HTR-8/SVneo (cell line): ENCODE results near the gene PLSCR3.
A peak's percentile ranks its signal among the peaks of the same experiment; 100 is the strongest.

ENCODE experiments used
- DNase-seq: peaks from one replicate; pipeline ENCODE4 v3.0.0; 2011; ENCODE audit warnings: low spot score, mixed read lengths; ENCODE audit not compliant: insufficient read length
- FAIRE-seq: peaks from 2 replicates; lab custom pipeline; 2011; peaks lifted over from hg19 to GRCh38; lab: Jason Lieb, UNC

PLSCR3 gene

DNA sequence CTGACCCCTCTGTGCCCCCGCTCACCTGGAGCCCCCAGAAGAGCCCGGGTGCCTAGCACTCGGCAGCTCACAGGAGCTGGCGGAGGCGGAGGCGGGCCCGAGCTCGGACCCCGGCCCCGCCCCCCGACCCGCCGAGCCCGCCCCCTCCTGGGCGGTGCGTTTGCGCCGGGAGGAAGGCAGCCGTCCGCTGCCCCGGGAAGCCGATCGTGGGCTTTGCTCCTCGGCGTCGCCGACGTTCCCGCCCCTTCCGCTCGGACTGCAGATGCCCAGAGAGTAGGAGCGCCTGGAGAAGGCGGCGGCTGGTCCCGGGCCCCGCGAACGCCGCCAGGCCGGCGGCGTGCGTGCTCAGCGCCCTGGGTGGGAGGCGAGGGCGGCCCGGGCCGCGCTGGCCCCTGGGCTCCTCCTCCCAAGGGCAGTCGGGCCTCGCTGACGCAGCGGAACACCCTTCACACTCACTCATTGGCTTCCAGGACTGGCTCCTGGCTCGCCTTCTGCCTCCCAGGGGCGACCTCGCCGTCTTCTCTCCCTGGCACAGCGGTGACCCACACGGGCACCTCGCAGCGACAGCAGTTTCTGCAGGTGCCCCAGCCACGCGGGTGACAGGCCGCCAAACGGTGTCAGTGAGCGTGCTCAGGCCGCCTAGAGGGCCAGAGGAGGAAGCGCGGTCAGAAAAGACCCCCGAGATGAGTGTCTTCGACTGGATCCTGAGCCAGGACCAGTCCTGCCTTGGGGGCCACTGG, at the start of gene PLSCR3:
Gene PLSCR3, minus strand, starts transcription at position 74 of the 740 bp plus-strand sequence. CDS start 415 bp downstream, outside the sequence.
- FAIRE-seq, result peak; percentile 95
- peak; percentile 93 for DNase-seq

GRCh38 chr17:7443499-7444485, 49.5 kb upstream of the PLSCR3 start:
- FAIRE-seq, result peak; percentile 75
- no peak for DNase-seq

DNA sequence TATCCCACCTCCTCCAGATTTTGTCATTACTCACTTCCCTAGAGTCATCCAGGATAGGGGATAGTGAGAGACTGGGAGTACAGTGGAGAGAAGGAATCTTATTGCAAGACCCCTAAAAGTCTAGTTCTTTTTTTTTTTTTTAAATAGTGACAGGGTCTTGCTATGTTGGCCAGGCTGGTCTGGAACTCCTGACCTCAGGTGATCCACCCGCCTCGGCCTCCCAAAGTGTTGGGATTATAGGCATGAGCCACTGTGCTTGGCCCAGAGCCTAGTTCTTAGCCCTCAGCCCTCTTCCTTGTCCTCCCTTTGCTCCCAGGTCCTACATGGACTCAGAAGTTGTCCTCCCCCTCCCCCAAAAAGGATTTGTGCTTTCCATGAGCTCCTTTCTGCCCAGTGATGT, 47.8 kb upstream of the PLSCR3 start:
- FAIRE-seq (no peak), DNase-seq (no peak)

GRCh38 chr17:7441266-7441665, 46.9 kb upstream of the PLSCR3 start:
- DNase-seq, result no peak
- FAIRE-seq, result no peak

DNA sequence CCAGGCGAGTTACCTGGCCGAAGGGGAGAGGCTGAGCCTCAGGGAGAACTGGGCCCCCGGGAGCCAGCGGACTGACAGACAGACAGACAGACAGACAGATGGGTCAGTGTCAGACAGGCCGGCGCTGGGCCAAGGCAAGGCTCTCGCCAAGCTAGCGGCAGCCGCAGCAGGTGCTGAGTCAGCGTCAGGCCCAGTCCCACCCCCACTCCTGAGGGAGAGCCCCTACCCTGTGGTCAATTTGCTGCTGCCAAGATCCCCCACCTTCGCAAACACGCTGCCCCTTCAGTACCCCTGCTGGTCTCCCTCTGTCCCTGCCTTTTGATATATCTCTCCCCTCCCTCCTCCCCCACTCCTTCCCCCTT, 46.5 kb upstream of the PLSCR3 start:
- DNase-seq (peak; percentile 41), FAIRE-seq (no peak)

- DNase-seq, result peak; percentile 66
- peak; percentile 92 for FAIRE-seq
Observed at GRCh38 chr17:7440113-7440833, 45.9 kb upstream of the PLSCR3 start.

DNA sequence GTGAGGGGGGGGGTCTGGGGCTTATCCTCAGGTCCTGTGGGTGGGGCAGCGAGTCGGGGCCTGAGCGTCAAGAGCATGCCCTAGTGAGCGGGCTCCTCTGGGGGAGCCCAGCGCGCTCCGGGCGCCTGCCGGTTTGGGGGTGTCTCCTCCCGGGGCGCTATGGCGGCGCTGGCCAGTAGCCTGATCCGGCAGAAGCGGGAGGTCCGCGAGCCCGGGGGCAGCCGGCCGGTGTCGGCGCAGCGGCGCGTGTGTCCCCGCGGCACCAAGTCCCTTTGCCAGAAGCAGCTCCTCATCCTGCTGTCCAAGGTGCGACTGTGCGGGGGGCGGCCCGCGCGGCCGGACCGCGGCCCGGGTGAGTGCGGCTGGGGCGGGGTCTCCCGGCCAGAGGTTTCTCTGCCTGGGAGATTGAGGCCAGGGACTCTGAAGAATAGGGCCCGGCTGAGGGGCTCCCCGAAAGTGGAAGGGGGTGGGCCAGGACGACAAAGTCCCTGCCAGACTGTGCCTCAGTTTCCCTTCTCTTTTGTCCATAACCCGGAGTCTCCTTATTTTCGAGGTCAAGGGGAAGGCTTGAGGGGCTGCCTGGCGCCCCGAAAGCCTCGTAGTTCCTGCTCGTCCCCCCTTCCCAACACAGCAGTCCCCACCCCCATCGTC, 45.3 kb upstream of the PLSCR3 start, which contains the start of gene FGF11:
Gene FGF11, plus strand, starts transcription at position 51 of the 651 bp plus-strand sequence. Its CDS starts 109 bp downstream, at position 160.
- DNase-seq, result no peak

GRCh38 chr17:7438656-7439460, 44.5 kb upstream of the PLSCR3 start:
- no peak for DNase-seq
- FAIRE-seq, result no peak

More for the DNA sequence above, 45.3 kb upstream of the PLSCR3 start, which contains the start of gene FGF11:
- FAIRE-seq, result no peak

DNA sequence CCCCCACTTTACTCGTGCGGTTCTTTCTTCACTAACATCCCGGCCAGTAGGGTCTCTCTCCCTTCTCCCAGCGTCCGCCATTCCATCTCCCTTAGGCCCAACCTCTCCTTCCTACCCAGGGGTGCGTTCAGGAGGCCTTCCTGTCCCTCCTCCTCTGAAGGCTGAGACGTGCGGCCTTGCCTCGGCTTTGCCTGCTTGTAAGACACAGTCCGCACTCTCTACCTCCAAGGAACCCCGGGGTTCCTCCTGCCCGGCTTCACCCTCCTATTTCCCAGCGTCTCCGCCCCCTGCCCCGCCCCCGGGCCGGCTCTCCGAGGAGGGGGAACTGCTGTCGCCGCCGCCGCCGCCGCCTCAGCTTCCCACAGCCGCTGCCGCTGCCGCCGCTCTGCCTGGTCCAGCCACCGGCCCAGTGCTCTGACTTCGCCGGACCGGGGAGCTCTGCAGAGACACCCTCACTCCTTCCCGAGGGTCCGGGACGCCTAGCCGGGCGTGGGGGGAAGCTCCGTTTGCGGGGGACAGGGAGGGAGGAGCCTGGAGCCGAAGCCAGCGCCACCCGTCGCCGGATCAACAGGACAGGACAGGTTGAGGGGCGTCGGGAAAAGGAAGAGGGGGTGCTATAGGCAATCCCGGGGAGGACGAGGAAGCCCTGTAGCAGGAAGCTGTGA, 43.8 kb upstream of the PLSCR3 start:
- FAIRE-seq (no peak), DNase-seq (no peak)

GRCh38 chr17:7437369-7437863, 43.1 kb upstream of the PLSCR3 start:
- no peak for DNase-seq
- no peak for FAIRE-seq

- DNase-seq (peak; percentile 76), FAIRE-seq (peak; percentile 73)
Observed at GRCh38 chr17:7436556-7437368, 42.4 kb upstream of the PLSCR3 start.

DNA sequence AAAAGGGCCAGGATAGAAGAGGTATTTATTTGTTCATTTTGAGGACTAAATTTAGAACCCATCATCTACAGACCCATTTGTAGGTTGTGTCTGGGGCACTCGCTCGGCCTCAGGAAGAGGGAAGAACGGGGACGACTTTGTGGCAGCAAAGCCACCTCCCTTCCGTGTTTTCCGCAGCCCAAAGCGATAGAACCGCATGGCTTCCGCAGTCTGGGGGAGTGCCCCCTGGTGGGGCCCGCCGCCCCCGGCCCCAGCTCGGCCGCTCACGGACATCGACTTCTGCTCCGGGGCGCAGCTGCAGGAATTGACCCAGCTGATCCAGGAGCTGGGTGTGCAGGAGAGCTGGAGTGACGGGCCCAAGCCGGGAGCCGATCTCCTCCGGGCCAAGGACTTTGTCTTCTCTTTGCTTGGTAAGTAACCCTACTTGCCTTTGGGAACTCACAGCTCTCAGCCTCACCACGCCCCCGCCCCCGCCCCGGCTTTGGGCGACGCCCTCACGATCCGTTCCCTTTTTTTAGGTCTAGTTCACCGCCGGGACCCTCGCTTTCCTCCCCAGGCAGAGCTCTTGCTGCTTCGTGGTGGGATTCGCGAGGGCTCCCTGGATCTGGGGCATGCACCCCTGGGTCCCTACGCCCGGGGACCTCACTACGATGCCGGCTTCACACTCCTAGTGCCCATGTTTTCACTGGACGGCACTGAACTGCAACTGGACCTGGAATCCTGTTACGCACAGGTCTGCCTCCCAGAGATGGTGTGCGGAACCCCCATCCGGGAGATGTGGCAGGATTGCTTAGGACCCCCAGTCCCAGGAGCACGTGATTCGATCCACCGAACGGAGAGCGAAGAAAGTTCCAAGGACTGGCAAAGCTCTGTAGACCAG, 41.6 kb upstream of the PLSCR3 start:
- FAIRE-seq (no peak), DNase-seq (no peak)

DNA sequence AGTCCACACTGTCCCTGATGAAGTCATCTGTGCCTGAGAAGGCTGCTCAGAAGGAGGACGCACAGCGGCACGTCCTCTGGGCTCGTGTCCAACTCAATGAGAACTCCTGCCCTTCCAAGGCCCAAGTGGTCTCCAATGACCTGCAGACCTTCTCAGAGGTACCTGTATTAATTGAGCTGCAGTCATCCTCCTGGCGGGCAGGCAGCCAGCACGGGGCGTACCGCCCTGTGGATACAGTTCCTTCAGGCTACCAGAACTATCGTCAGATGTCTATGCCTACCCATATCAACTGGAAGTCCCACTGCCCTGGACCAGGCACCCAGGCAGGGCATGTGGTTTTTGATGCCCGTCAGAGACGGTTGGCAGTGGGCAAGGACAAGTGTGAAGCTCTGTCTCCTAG, 38.0 kb upstream of the PLSCR3 start:
- DNase-seq (no peak), FAIRE-seq (no peak)

DNA sequence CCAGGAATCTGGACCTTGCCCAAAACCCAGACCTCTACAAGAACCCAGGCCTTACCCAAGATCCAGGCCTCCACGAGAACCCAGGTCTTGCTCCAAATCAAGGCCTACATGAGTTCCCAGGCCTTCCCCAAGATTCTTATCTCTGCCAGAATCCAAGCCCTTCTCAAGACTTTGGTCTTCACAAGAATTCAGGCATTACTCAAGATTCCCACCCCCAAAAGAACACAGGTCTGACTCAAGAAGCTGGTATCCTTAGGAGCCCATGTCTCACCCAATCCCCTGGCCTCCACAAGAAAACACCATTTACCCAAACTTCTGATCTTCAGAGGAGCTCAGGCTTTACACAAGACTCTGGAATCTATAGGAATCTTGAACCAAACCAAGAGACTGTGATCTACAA, 36.9 kb upstream of the PLSCR3 start:
- FAIRE-seq (no peak), DNase-seq (no peak)

- no peak for DNase-seq
- no peak for FAIRE-seq
Observed at GRCh38 chr17:7429722-7430121, 35.4 kb upstream of the PLSCR3 start.

- DNase-seq, result no peak
- no peak for FAIRE-seq
Observed at GRCh38 chr17:7428557-7428956, 34.2 kb upstream of the PLSCR3 start, which contains the start of gene SPEM3. Gene SPEM3 (plus strand): TSS chr17:7428857. CDS start chr17:7428903, 46 bp downstream.
